GM18507 (cell line): ENCODE results near the gene CADM2.
"Not testable (repeated sequence)": the region's sequence is repeated elsewhere in the genome, so short reads cannot be mapped to it uniquely, and the experiment has no call there.

Experiments used
- DNase-seq: peaks from one replicate; pipeline ENCODE4 v3.0.0; 2011; ENCODE audit warnings: low read depth; ENCODE audit not compliant: insufficient read length; ENCODE audit errors: extremely low spot score
- FAIRE-seq: peaks from 2 replicates; lab custom pipeline; 2011; peaks lifted over from hg19 to GRCh38; lab: Jason Lieb, UNC

CADM2 gene

GRCh38 chr3:85504785-85505511, 546.2 kb downstream of the CADM2 start:
- not testable (repeated sequence) for FAIRE-seq, DNase-seq

DNA sequence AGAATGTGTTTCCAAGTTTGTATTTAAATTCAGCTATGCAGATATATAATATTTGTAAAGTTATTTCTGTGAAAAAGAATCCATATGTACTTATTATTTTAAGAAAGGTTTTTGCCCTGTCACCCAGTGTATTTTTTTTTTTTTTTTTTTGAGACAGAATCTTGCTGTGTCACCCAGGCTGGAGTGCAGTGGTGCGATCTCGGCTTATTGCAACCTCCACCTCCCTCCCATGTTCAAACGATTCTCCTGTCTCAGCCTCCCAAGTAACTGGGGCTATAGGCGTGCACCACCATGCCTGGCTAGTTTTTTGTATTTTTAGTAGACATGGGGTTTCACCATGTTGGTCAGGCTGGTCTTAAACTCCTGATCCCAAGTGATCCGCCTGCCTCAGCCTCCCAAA, 548.3 kb downstream of the CADM2 start:
- not testable (repeated sequence) for DNase-seq, FAIRE-seq

- no peak for DNase-seq
- no peak for FAIRE-seq
These were observed 549.9 kb downstream of the CADM2 start for GRCh38 chr3:85508659-85509058.

- FAIRE-seq, result no peak
- DNase-seq, result no peak
These were observed 557.4 kb downstream of the CADM2 start for GRCh38 chr3:85516146-85516545.

DNA sequence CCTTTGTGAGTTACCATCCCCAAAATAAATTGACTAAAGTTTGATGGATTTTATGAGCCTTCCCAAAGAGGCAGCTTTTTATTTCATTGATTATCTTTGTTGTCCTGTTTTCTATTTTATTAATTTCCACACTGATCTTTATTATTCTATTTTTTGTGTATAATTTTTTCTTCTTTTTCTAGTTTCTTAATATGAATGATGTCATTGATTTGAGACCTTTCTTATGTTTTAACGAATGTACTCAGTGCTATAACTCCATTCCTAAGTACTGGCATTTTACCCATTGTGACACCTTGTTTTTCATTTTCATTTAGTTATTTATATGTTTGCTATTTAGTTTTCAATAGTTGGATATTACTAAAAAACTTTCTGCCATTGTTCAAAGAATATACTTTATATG, 565.3 kb downstream of the CADM2 start:
- FAIRE-seq (no peak), DNase-seq (no peak)

DNA sequence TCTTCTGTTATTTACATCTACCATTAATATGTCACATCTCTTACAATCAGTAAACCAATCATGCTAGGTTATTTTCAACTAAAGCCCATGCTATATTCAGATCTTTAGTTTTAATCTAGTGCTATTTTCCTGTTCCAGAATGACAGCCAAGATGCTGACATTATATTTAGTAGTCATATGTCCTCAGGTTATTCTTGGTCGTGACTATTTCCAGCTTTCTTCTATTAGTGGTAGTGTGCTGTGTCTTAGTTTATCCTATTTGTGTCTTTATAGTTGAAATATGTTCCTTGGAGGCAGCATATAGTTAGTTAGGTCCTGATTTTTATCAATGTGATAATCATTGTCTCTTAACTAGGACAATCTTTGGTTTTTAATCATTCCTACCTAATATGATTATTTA, 566.5 kb downstream of the CADM2 start:
- FAIRE-seq, result no peak
- DNase-seq, result no peak

DNA sequence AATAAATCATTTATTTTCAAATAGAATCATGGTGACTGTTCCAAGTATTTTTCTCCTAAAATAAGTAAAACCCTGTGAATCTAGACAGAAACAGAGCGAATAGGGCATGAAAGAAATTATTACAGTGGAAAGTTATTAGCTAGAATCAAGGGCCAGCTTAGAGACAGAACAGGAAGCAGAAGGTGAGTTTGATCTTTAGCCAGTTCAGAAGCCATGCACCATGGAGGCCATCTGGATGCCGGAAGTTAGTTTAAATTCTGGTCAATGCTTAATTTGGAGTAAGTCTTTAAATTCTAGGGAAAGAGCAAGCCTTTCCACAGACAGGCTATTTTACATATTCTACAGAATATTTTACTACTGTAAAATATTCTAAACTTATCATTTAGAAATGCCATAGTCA, 574.8 kb downstream of the CADM2 start:
- DNase-seq, result no peak
- FAIRE-seq, result no peak

DNA sequence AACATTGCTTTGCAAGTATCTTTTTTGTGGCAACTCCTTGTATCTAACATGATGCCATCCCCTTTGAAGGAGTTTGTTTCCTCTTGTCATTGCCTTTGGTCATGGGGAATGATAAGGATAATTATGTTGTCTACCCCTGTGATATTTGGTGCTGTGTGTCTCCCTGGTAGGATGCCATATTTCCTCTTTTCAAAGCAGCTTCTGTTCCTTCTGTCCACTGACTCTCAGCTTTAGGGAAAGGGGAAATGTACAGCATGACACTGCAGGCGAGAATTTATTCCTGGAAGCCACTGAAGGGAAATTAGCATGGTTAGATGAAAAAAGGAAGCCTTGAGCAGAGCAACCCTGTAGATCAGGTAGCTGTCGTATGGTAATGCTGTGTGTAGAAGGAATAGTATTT, 576.7 kb downstream of the CADM2 start:
- DNase-seq (no peak), FAIRE-seq (no peak)

GRCh38 chr3:85539232-85539631, 580.4 kb downstream of the CADM2 start:
- no peak for FAIRE-seq

DNA sequence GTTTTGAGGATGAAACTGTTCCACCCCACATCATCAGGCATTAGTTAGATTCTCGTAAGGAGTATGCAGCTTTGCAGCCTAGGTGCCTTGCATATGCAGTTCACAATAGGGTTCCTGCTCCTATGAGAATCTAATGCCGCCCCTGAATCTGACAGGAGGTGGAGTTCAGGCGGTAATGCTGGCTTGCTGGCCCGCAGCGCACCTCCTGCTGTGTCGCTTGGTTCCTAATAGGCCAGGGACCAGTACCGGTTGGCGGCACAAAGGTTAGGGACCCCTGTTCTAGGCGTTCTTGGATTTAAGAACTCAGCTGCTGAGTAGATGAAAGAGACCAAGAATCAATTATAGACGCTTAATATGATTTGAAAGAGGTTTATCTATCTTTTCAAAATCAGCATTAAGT, 595.4 kb downstream of the CADM2 start:
- no peak for DNase-seq
- FAIRE-seq, result no peak

More at GRCh38 chr3:85539232-85539631, 580.4 kb downstream of the CADM2 start:
- DNase-seq, result no peak

DNA sequence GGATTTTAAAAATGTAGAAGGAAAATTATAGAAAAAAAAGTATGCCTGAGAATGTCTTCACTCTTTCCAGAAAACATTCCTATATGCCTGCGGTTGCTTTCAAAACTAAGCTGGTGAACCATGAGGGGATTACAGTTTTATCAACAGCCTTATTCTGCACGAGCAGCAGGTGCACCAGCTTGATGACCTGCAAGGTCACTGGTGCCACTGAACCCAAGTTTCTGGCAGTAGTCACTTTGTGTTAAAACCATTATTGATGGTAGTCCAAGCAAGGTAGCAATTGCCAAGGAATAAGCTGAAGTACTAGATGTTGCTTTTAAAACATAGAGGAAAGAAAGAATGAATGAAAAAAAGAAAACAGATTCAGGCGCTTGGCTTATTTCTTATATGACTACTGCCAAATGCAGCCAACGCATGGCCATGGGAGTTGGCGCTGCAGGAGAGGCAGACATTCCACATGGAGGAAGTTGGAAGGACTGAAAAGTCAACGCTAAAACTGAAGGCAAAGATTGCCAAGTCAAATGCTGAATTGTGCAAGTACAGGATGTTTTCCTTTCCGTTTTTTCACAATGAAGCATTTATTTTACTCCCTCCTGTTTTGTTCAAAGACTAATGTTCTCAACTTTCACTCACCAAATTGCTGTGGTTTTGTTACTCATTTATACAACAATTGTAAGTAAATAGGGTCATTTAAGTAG, 601.4 kb downstream of the CADM2 start:
- DNase-seq (no peak), FAIRE-seq (no peak)

DNA sequence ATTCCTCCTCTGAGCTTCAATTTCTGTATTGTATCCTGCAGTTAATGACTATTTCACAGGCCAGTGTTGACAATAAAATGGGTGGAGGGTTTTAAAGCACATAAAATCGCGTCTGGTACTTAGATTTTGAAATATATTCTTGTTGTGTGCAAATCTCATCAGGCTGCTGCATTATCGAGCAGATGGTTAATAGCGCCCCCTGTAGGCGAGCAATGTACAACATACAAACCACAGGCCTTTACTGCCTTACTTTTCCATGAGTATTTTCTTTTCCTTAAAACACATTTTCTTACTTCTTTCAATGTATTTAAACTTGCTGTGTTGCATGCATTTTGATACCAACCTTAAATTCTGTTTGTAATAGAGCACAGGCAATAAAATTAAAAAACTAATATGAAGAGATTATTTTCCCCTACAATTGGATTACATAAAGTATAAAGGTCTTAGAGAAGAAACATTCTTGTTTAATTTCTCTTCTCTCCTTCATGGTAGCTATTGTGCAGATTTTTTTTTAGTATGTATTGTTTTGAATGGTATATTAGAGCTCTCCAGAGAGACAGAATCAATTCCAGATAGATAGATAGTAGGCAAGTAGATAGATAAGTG, 608.4 kb downstream of the CADM2 start:
- DNase-seq (no peak), FAIRE-seq (no peak)

GRCh38 chr3:85570819-85571218, 612.0 kb downstream of the CADM2 start:
- DNase-seq, result no peak
- no peak for FAIRE-seq

DNA sequence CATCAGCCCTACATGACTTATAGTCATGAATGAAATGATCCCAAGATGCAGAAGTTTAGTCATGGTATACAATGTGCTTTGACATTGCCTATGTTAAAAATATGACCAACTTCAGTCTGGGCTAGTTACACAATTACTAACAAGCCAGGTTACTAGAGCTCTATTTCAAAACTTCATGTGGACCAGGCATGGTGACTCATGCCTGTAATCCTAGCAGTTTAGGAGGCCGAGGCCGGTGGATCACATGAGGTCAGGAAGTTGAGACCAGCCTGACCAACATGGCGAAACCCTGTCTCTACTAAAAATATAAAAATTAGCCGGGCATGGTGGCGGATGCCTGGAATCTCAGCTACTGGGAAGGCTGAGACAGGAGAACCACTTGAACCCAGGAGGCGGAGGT, 613.0 kb downstream of the CADM2 start:
- DNase-seq (no peak), FAIRE-seq (no peak)

GRCh38 chr3:85572426-85572825, 613.6 kb downstream of the CADM2 start:
- FAIRE-seq (no peak), DNase-seq (no peak)

- DNase-seq (no peak), FAIRE-seq (no peak)
These were observed 614.2 kb downstream of the CADM2 start for GRCh38 chr3:85572978-85573377.

- FAIRE-seq, result no peak
- DNase-seq, result no peak
These were observed 615.4 kb downstream of the CADM2 start for GRCh38 chr3:85574006-85574705.

GRCh38 chr3:85576091-85576690, 617.4 kb downstream of the CADM2 start:
- FAIRE-seq, result peak; percentile 56
- DNase-seq, result peak; percentile 9

GRCh38 chr3:85576697-85577200, 618.0 kb downstream of the CADM2 start:
- no peak for FAIRE-seq
- DNase-seq, result no peak
